Measurements from ENCODE around the gene HTRA1. TPM values are rescaled to one million over a fixed set of nuclear protein-coding genes. Genes with fewer than 3 reads are reported as not detected.

Gene HTRA1
- total and polyA plus RNA-seq, 2 of the 4 experiments (the other 2 are of a cell fraction): 28.5 to 108 TPM

DNA sequence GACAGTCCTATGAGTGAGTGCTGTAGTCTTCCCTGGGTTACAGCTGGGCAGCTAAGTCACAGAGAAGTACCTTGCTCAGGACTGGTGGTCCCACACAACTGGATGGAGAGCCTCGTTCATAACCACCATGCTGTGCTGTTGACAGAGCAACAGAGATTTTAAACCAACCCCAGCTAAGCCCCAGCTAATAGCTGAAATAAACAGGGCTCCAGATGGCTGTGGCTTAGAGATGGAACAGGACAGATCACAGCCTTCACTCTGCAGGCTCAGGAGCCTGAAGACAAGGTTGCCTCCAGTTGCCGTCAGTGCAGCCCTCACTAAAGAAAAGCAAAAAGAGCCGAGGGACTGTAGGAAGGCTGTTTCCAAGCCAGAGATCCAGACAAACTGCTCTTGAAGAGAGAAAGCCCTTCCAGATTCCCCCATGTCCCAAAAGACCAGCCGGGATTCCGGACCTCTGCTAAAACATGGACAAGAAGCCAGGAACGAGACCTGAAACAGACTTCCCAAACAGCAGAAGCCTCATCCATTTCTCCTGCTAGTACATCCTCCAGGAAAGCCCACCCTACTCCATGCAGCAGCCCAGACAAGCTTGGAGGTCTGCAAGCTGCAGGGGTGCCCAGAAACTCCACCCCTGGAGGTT lies 4.2 kb downstream of the HTRA1 start:
- no peak overlapping the region for H2BK20ac ChIP-seq (ENCODE audit: low read depth, low read length)
- no peak overlapping the region for H2BK120ac ChIP-seq (ENCODE audit: low read depth, low read length)
- H2AK9ac ChIP-seq (replicated peaks; ENCODE audit: low read depth, low read length, poor library complexity): no peak overlapping the region
- no peak overlapping the region for H4K8ac ChIP-seq (ENCODE audit: low read depth in 2 of 2, low read length in 2 of 2)
- dilution Hi-C loops (cut with HindIII; ENCODE audit: low sequenced_read_pairs, unreplicated experiment): no loop called here
- no peak overlapping the region for H3K4me2 ChIP-seq (ENCODE audit: low read depth, low read length)
- no peaks in the 10 kb centered on the region for H3K27me3 ChIP-seq (ENCODE audit: control insufficient read depth, insufficient read depth, low read length)
- no peak overlapping the region for H3K23ac ChIP-seq (ENCODE audit: low read depth, low read length)
- intact Hi-C loops (cut with micrococcal nuclease): no loop called here
- no peak overlapping the region for H3K56ac ChIP-seq (ENCODE audit: extremely low read depth, insufficient read depth, low read length)
- H4K20me1 ChIP-seq (ENCODE audit: insufficient read depth, low read length): peaks cover 19% of the 10 kb centered on the region
- BruUV-seq (replicated peaks): no TSS peak
- no peak overlapping the region for H3K14ac ChIP-seq (replicated peaks; ENCODE audit: low read depth, low read length)
- no peaks in the 10 kb centered on the region for H3K9me3 ChIP-seq (ENCODE audit: control insufficient read depth, insufficient read depth, low read length)
- no peak overlapping the region for H2AK5ac ChIP-seq (ENCODE audit: low read depth, low read length)
- in situ Hi-C loops (cut with MboI; ENCODE audit: low sequenced_read_pairs): loop anchor here (10.0 kb wide), 1 partner anchor 341 kb away; no protein-coding TSS in a partner anchor
- no CpG with 5 or more reads among the region's 6 CpGs for WGBS, 2 experiments (ENCODE audit: extremely low coverage in 2 of 2, insufficient read length in 1 of 2)
- ChIA-PET CTCF (no interaction called here), POLR2A (ENCODE audit: unreplicated experiment) (no interaction called here)
- no peak overlapping the region for H2AFZ ChIP-seq (replicated peaks; ENCODE audit: low read length, poor library complexity)
- H3K4me3 ChIP-seq (ENCODE audit: insufficient read depth, low read depth, low read length): no peak overlapping the region
- no peak overlapping the region for H4K91ac ChIP-seq (ENCODE audit: insufficient read depth, low read depth, low read length)
- H2BK5ac ChIP-seq (ENCODE audit: low read depth, low read length, poor library complexity, severe bottlenecking): no peak overlapping the region
- H3K18ac ChIP-seq (ENCODE audit: low read depth, low read length): no peak overlapping the region
- H3K9me1 ChIP-seq (ENCODE audit: insufficient read depth, low read length): peaks cover 22% of the 10 kb centered on the region
- no peak overlapping the region for H4K5ac ChIP-seq (ENCODE audit: low read depth, low read length)
- no peak for ATAC-seq (ENCODE audit: low read depth)
- peaks cover 11 to 38% of the 10 kb centered on the region in 2 experiments for H3K79me1 ChIP-seq (ENCODE audit: low read depth in 1 of 2, low read length in 2 of 2)
- DNase-seq: no peak
- H2BK15ac ChIP-seq (ENCODE audit: low read depth, low read length): no peak overlapping the region
- H3K36me3 ChIP-seq (ENCODE audit: control insufficient read depth, insufficient read depth, low read length): no peaks in the 10 kb centered on the region; the same call in 1 of the 2 replicates
- TF ChIP-seq RAD21 (IDR thresholded peaks at IDR 0.05; ENCODE audit: low read length) (no peak), MAZ (IDR thresholded peaks at IDR 0.05; ENCODE audit: borderline replicate concordance, low read depth, low read length) (no peak), NFE2L2 (IDR thresholded peaks at IDR 0.05; ENCODE audit: low read depth, low read length) (no peak), MXI1 (IDR thresholded peaks at IDR 0.05; ENCODE audit: borderline replicate concordance, low read depth, low read length) (no peak), SMC3 (IDR thresholded peaks at IDR 0.05; ENCODE audit: low read depth, low read length) (no peak), FOS (IDR thresholded peaks at IDR 0.05; ENCODE audit: low read depth, low read length) (no peak), RCOR1 (IDR thresholded peaks at IDR 0.05; ENCODE audit: insufficient replicate concordance, low read length) (no peak), POLR2A (IDR thresholded peaks at IDR 0.05; ENCODE audit: low read depth, low read length) (no peak), RFX5 (IDR thresholded peaks at IDR 0.05; ENCODE audit: low read depth, low read length) (no peak), CEBPB (IDR thresholded peaks at IDR 0.05; ENCODE audit: low read depth, low read length) (no peak), BHLHE40 (IDR thresholded peaks at IDR 0.05; ENCODE audit: low read depth, low read length) (no peak), MAFK (IDR thresholded peaks at IDR 0.05; ENCODE audit: low read depth, low read length) (no peak)
- TF ChIP-seq, protein P1, sequence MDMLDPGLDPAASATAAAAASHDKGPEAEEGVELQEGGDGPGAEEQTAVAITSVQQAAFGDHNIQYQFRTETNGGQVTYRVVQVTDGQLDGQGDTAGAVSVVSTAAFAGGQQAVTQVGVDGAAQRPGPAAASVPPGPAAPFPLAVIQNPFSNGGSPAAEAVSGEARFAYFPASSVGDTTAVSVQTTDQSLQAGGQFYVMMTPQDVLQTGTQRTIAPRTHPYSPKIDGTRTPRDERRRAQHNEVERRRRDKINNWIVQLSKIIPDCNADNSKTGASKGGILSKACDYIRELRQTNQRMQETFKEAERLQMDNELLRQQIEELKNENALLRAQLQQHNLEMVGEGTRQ (IDR thresholded peaks at IDR 0.05; ENCODE audit: low read depth, low read length): no peak
- TF ChIP-seq, protein P2, sequence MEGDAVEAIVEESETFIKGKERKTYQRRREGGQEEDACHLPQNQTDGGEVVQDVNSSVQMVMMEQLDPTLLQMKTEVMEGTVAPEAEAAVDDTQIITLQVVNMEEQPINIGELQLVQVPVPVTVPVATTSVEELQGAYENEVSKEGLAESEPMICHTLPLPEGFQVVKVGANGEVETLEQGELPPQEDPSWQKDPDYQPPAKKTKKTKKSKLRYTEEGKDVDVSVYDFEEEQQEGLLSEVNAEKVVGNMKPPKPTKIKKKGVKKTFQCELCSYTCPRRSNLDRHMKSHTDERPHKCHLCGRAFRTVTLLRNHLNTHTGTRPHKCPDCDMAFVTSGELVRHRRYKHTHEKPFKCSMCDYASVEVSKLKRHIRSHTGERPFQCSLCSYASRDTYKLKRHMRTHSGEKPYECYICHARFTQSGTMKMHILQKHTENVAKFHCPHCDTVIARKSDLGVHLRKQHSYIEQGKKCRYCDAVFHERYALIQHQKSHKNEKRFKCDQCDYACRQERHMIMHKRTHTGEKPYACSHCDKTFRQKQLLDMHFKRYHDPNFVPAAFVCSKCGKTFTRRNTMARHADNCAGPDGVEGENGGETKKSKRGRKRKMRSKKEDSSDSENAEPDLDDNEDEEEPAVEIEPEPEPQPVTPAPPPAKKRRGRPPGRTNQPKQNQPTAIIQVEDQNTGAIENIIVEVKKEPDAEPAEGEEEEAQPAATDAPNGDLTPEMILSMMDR (conservative IDR thresholded peaks at IDR 0.05; ENCODE audit: low read depth, low read length): no peak
- H3K27ac ChIP-seq (ENCODE audit: insufficient read depth, low read length): no peak overlapping the region
- no peak overlapping the region for H3K9ac ChIP-seq (ENCODE audit: low read depth, low read length)
- no peak overlapping the region for H3K4ac ChIP-seq (ENCODE audit: low read depth, low read length)
- peaks cover 21% of the 10 kb centered on the region for H3K4me1 ChIP-seq (ENCODE audit: control insufficient read depth, insufficient read depth, low read length)

All from IMR-90 (cell line).